GM23248 (cell line): Measurements from ENCODE around the gene C2CD2. TPM values are rescaled to one million over a fixed set of nuclear protein-coding genes. Genes with fewer than 3 reads are reported as not detected.
A peak's percentile ranks its signal among the peaks of the same experiment; 100 is the strongest.

Experiments
- DNase-seq: peaks from one replicate; pipeline ENCODE4 v3.0.0-alpha.2; 2015
- H2AFZ ChIP-seq: fragments of 200-600 bp; sonication (generic); 2 replicates; pipeline ENCODE4 v1.6.1; 2016; ENCODE audit warnings: antibody characterized with exemption
- H3F3A ChIP-seq: fragments of 200-600 bp; sonication (generic); 2 replicates; pipeline ENCODE4 v1.6.1; 2016; ENCODE audit warnings: mild to moderate bottlenecking, antibody characterized with exemption, mixed run types; ENCODE audit not compliant: insufficient read depth
- H3K27ac ChIP-seq: fragments of 200-600 bp; sonication (generic); 2 replicates; pipeline ENCODE4 v1.5.1; 2016; ENCODE audit warnings: mild to moderate bottlenecking
- H3K27me3 ChIP-seq: fragments of 200-600 bp; sonication (generic); replicated peaks from 2 replicates; pipeline ENCODE4 v1.6.1; 2016; ENCODE audit warnings: mild to moderate bottlenecking; ENCODE audit not compliant: insufficient read depth
- H3K36me3 ChIP-seq: fragments of 200-600 bp; sonication (generic); 2 replicates; pipeline ENCODE4 v1.6.1; 2016; ENCODE audit warnings: low read depth, mild to moderate bottlenecking
- H3K4me1 ChIP-seq: fragments of 200-600 bp; sonication (generic); 2 replicates; pipeline ENCODE4 v1.6.1; 2016; ENCODE audit warnings: mild to moderate bottlenecking; ENCODE audit not compliant: insufficient read depth
- H3K4me2 ChIP-seq: fragments of 200-600 bp; sonication (generic); one replicate; pipeline ENCODE4 v1.6.1; 2016; ENCODE audit warnings: mild to moderate bottlenecking; ENCODE audit not compliant: unreplicated experiment
- H3K4me3 ChIP-seq: fragments of 200-600 bp; sonication (generic); 2 replicates; pipeline ENCODE4 v1.5.1; 2016; ENCODE audit warnings: mild to moderate bottlenecking
- H3K79me2 ChIP-seq: fragments of 200-600 bp; sonication (generic); 2 replicates; pipeline ENCODE4 v1.6.1; 2016; ENCODE audit warnings: mild to moderate bottlenecking; ENCODE audit not compliant: insufficient read depth
- H3K9ac ChIP-seq: fragments of 200-600 bp; sonication (generic); 2 replicates; pipeline ENCODE4 v1.6.1; 2016; ENCODE audit warnings: mild to moderate bottlenecking
- H3K9me2 ChIP-seq: fragments of 200-600 bp; sonication (generic); 2 replicates; pipeline ENCODE4 v1.6.1; 2016; ENCODE audit warnings: mixed run types, mild to moderate bottlenecking, moderate library complexity; ENCODE audit not compliant: insufficient read depth
- H3K9me3 ChIP-seq: fragments of 200-600 bp; sonication (generic); one replicate; pipeline ENCODE4 v1.6.1; 2017; ENCODE audit warnings: low read depth
- H4K20me1 ChIP-seq: fragments of 200-600 bp; sonication (generic); 2 replicates; pipeline ENCODE4 v1.6.0; 2016; ENCODE audit not compliant: insufficient read depth
- EZH2 ChIP-seq: fragments of 200-600 bp; sonication (generic); IDR thresholded peaks from 2 replicates; pipeline ENCODE4 v1.6.1; 2018; ENCODE audit warnings: antibody characterized with exemption, mild to moderate bottlenecking; ENCODE audit not compliant: insufficient read depth, poor library complexity, severe bottlenecking
- EZH2phosphoT487 ChIP-seq: fragments of 200-600 bp; sonication (generic); IDR thresholded peaks from 2 replicates; pipeline ENCODE4 v1.6.1; 2018; ENCODE audit warnings: antibody characterized with exemption, moderate library complexity, mild to moderate bottlenecking, low read depth; ENCODE audit not compliant: insufficient read depth
- WGBS, 2 experiments: methylation state at CpG; one replicate each; pipeline ENCODE4 v1.1.6; 2015 to 2017; ENCODE audit warnings: low lambda C conversion rate in 2 of 2, low coverage in 1 of 2; ENCODE audit errors: missing lambda C conversion rate in 2 of 2; 5-methylcytosine and 5-hydroxymethylcytosine counted together
- in situ Hi-C: fragments of 300-500 bp; cut with MboI; formaldehyde crosslinking; loops from 2 replicates; pipeline ENCODE4 v1.15.0; 2020
- polyA plus RNA-seq: library from polyadenylated mRNA; unstranded; fragments of >200 nt; fragmentation: Nextera tagmentation; extraction: Ambion mirVana; gene quantifications from 2 replicates; pipeline ENCODE4 v1.2.1, GENCODE V29; 2016
- total RNA-seq: library from RNA; depleted of rRNA; stranded (reverse); fragments of >200 nt; shearing (Covaris generic); gene quantifications from 2 replicates; pipeline ENCODE4 v1.2.3, GENCODE V29; 2014

C2CD2 gene
- total and polyA plus RNA-seq, 2 experiments from 2014 or later, result 7.6 to 12.2 TPM

- Histone ChIP-seq H3K4me3 (no peak overlapping the region), H4K20me1 (no peaks in the 10 kb centered on the region), H3K27ac (no peak overlapping the region), H3F3A (peaks cover 10% of the 10 kb centered on the region), H2AFZ (no peak overlapping the region), H3K27me3 (no peaks in the 10 kb centered on the region), H3K9me2 (no peaks in the 10 kb centered on the region), H3K9ac (no peak overlapping the region), H3K79me2 (no peaks in the 10 kb centered on the region), H3K4me1 (peaks cover 7% of the 10 kb centered on the region; the same call in 1 of the 2 replicates), H3K9me3 (no peaks in the 10 kb centered on the region), H3K4me2 (no peak overlapping the region), H3K36me3 (no peaks in the 10 kb centered on the region)
- in situ Hi-C loops, result no loop called here
- TF ChIP-seq EZH2phosphoT487 (no peak), EZH2 (no peak)
- 87 to 92% methylated on average over 16 to 19 of the region's 19 CpGs for whole genome bisulfite sequencing, 2 experiments
- no peak for DNase-seq
Measured at GRCh38 chr21:41884501-41885030, 69.3 kb downstream of the C2CD2 start.

- Histone ChIP-seq H3K27ac (no peak overlapping the region), H4K20me1 (no peaks in the 10 kb centered on the region), H3K27me3 (no peaks in the 10 kb centered on the region), H3K9me3 (no peaks in the 10 kb centered on the region), H3K9me2 (no peaks in the 10 kb centered on the region), H3K79me2 (no peaks in the 10 kb centered on the region), H3K4me1 (peaks cover 7% of the 10 kb centered on the region; the same call in 1 of the 2 replicates), H3K4me3 (no peak overlapping the region), H3K36me3 (no peaks in the 10 kb centered on the region), H3K4me2 (no peak overlapping the region), H3F3A (peaks cover 10% of the 10 kb centered on the region), H3K9ac (no peak overlapping the region), H2AFZ (no peak overlapping the region)
- TF ChIP-seq EZH2 (no peak), EZH2phosphoT487 (no peak)
- peak; percentile 44 for DNase-seq
- 96 to 98% methylated on average over 5 of the region's 5 CpGs for WGBS, 2 experiments
- in situ Hi-C loops, result no loop called here
Measured at GRCh38 chr21:41883582-41883981, 70.2 kb downstream of the C2CD2 start.

GRCh38 chr21:41881051-41881450, 72.8 kb downstream of the C2CD2 start:
- no peak for TF ChIP-seq EZH2phosphoT487
- no peak for TF ChIP-seq EZH2
- no peak overlapping the region for H3K27ac ChIP-seq
- H2AFZ ChIP-seq, result no peak overlapping the region
- no peak overlapping the region for H3K4me2 ChIP-seq
- peaks cover 20% of the 10 kb centered on the region for H3K79me2 ChIP-seq
- H3K4me3 ChIP-seq, result no peak overlapping the region
- DNase-seq, result no peak
- H4K20me1 ChIP-seq, result no peaks in the 10 kb centered on the region
- peaks cover 20% of the 10 kb centered on the region for H3F3A ChIP-seq
- H3K27me3 ChIP-seq, result no peaks in the 10 kb centered on the region
- H3K9ac ChIP-seq, result no peak overlapping the region
- in situ Hi-C loops, result no loop called here
- peaks cover 14% of the 10 kb centered on the region for H3K4me1 ChIP-seq
- no peaks in the 10 kb centered on the region for H3K9me3 ChIP-seq
- H3K9me2 ChIP-seq, result no peaks in the 10 kb centered on the region
- whole genome bisulfite sequencing, 2 experiments, result 93 to 95% methylated on average over 6 of the region's 6 CpGs
- H3K36me3 ChIP-seq, result no peaks in the 10 kb centered on the region

GRCh38 chr21:41880153-41880552, 73.7 kb downstream of the C2CD2 start:
- Histone ChIP-seq H3K4me1 (peaks cover 14% of the 10 kb centered on the region), H3K4me2 (peak overlapping the region; percentile 80), H3K27me3 (no peaks in the 10 kb centered on the region), H3K9ac (peak overlapping the region; percentile 98), H3K4me3 (peak overlapping the region; percentile 81), H4K20me1 (no peaks in the 10 kb centered on the region), H2AFZ (peak overlapping the region; percentile 87), H3K27ac (peak overlapping the region; percentile 84), H3K79me2 (peaks cover 29% of the 10 kb centered on the region), H3K9me2 (no peaks in the 10 kb centered on the region), H3F3A (peaks cover 20% of the 10 kb centered on the region), H3K9me3 (no peaks in the 10 kb centered on the region), H3K36me3 (no peaks in the 10 kb centered on the region)
- no peak for DNase-seq
- WGBS, 2 experiments, result 81% methylated on average over 9 of the region's 9 CpGs
- in situ Hi-C loops, result no loop called here
- TF ChIP-seq EZH2 (no peak), EZH2phosphoT487 (no peak)
